Stimulated activated CD4-positive, alpha-beta T cell treated with anti-CD3 and anti-CD28 coated beads, Interleukin-2, amount 100 ng/mL, for 48 hours (primary cell): Measurements from ENCODE around the gene XRCC4.
"Not testable (repeated sequence)": the region's sequence is repeated elsewhere in the genome, so short reads cannot be mapped to it uniquely, and the experiment has no call there.

ENCODE experiments used
- DNase-seq, 2 donors: peaks; one replicate each; pipeline ENCODE4 v3.0.0-alpha.2; 2020

Gene XRCC4

GRCh38 chr5:83197326-83197967 lies 120.1 kb downstream of the XRCC4 start:
- DNase-seq: no peak

- DNase-seq: no peak
Measured at GRCh38 chr5:83199126-83199525, 121.8 kb downstream of the XRCC4 start.

GRCh38 chr5:83204651-83205050 lies 127.3 kb downstream of the XRCC4 start:
- DNase-seq: no peak

- DNase-seq: no peak
Measured at GRCh38 chr5:83209963-83210362, 132.6 kb downstream of the XRCC4 start.

- no peak for DNase-seq
Measured at GRCh38 chr5:83219077-83219476, 141.7 kb downstream of the XRCC4 start.

GRCh38 chr5:83219495-83219894 lies 142.1 kb downstream of the XRCC4 start:
- no peak for DNase-seq

GRCh38 chr5:83220331-83220730 lies 143.0 kb downstream of the XRCC4 start:
- no peak for DNase-seq

GRCh38 chr5:83222906-83223305 lies 145.6 kb downstream of the XRCC4 start:
- DNase-seq: no peak

- no peak for DNase-seq
Measured at GRCh38 chr5:83227611-83228010, 150.3 kb downstream of the XRCC4 start.

- no peak for DNase-seq
Measured at GRCh38 chr5:83230511-83230910, 153.2 kb downstream of the XRCC4 start.

- DNase-seq: no peak
Measured at GRCh38 chr5:83244516-83244915, 167.2 kb downstream of the XRCC4 start.

- no peak for DNase-seq
Measured at GRCh38 chr5:83245037-83245436, 167.7 kb downstream of the XRCC4 start.

- DNase-seq: no peak
Measured at GRCh38 chr5:83246071-83246470, 168.7 kb downstream of the XRCC4 start.

GRCh38 chr5:83249156-83249555 lies 171.8 kb downstream of the XRCC4 start:
- DNase-seq: no peak

- no peak for DNase-seq
Measured at GRCh38 chr5:83251849-83252248, 174.5 kb downstream of the XRCC4 start.

GRCh38 chr5:83253720-83254119 lies 176.4 kb downstream of the XRCC4 start:
- DNase-seq: no peak

GRCh38 chr5:83255268-83255667 lies 177.9 kb downstream of the XRCC4 start:
- DNase-seq: no peak

- DNase-seq: no peak
Measured at GRCh38 chr5:83256091-83256780, 178.9 kb downstream of the XRCC4 start.

GRCh38 chr5:83257684-83258083 lies 180.3 kb downstream of the XRCC4 start:
- DNase-seq: not testable (repeated sequence)

- no peak for DNase-seq
Measured at GRCh38 chr5:83265318-83265717, 188.0 kb downstream of the XRCC4 start.

- no peak for DNase-seq
Measured at GRCh38 chr5:83270311-83270710, 193.0 kb downstream of the XRCC4 start.

- DNase-seq: no peak
Measured at GRCh38 chr5:83277154-83277553, 199.8 kb downstream of the XRCC4 start.

GRCh38 chr5:83277953-83278352 lies 200.6 kb downstream of the XRCC4 start:
- no peak for DNase-seq

- no peak for DNase-seq
Measured at GRCh38 chr5:83281176-83281575, 203.8 kb downstream of the XRCC4 start.

- no peak for DNase-seq
Measured at GRCh38 chr5:83281658-83282057, 204.3 kb downstream of the XRCC4 start.
